Stomach (tissue), 4 donors: ENCODE results near the gene PACS2.

Experiments
- CTCF ChIP-seq, 7 experiments: fragments of 450-650 bp in 4 of 7; fragments of 200-600 bp in 3 of 7; sonication (generic) in 3 of 7; IDR thresholded peaks; one replicate each; pipeline ENCODE4 v1.5.1; 2016 to 2019; ENCODE audit warnings: antibody characterized with exemption in 7 of 7, control low read depth in 2 of 7, mild to moderate bottlenecking in 1 of 7
- POLR2A ChIP-seq, 4 donors: fragments of 450-650 bp; IDR thresholded peaks; one replicate each; pipeline ENCODE4 v1.6.1; 2016; ENCODE audit warnings: antibody characterized with exemption in 4 of 4, control low read depth in 2 of 4, mild to moderate bottlenecking in 1 of 4, moderate library complexity in 1 of 4
- POLR2AphosphoS5 ChIP-seq, 3 donors: sonication (generic); formaldehyde crosslinking; IDR thresholded peaks; one replicate each; pipeline ENCODE4 v1.6.1; 2016; ENCODE audit warnings: antibody characterized with exemption in 3 of 3

DNA sequence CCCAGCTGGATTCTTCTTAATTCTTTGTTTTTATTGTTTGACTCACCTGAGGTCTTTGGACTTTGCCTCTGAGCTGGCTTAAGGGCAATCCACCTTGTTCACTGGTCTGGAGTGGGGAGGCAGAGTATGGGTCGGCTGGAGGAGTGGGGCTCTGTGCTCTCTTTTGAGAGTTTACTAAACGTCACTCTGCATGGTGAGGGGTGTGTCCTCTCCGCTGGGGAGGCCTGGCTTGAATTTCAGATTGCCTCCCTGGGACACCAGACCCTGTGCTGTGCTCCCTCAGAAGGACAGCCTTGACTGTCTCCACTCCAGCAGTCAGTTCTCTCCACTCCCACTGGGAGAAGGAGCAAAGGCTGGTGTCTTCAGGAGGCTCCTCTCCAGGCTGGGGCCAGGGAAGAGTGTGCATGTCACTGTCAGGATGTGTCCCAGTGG is 103.2 kb downstream of the PACS2 start:
- no peak for TF ChIP-seq POLR2AphosphoS5 (IDR thresholded peaks at IDR 0.05)
- TF ChIP-seq CTCF (IDR thresholded peaks at IDR 0.05): no peak
- no peak for TF ChIP-seq POLR2A (IDR thresholded peaks at IDR 0.05)
